GM19455 (cell line): ENCODE measurements around the gene CEBPA.
"Not testable (repeated sequence)": the region's sequence is repeated elsewhere in the genome, so short reads cannot be mapped to it uniquely, and the experiment has no call there.

ENCODE experiments used
- ATAC-seq: cut with Tn5 transposase; IDR thresholded peaks from one replicate; pipeline ENCODE4 v1.9.1; 2021; ENCODE audit not compliant: unreplicated experiment

CEBPA gene

DNA sequence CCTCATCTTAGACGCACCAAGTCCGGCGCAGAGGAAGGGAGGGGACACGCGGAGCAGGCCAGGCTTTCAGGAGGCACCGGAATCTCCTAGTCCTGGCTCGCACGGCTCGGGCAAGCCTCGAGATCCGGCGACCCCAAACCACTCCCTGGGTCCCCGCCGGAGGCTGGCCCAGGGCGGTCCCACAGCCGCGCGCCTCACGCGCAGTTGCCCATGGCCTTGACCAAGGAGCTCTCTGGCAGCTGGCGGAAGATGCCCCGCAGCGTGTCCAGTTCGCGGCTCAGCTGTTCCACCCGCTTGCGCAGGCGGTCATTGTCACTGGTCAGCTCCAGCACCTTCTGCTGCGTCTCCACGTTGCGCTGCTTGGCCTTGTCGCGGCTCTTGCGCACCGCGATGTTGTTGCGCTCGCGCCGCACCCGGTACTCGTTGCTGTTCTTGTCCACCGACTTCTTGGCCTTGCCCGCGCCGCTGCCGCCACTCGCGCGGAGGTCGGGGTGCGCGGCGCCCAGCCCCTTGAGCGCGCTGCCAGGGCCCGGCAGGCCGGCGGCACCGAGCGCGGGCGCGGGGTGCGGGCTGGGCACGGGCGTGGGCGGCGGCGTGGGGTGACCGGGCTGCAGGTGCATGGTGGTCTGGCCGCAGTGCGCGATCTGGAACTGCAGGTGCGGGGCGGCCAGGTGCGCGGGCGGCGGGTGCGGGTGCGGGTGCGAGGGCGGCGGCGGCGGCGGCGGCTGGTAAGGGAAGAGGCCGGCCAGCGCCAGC is 1.0 kb downstream of the CEBPA start:
- ATAC-seq = no peak

DNA sequence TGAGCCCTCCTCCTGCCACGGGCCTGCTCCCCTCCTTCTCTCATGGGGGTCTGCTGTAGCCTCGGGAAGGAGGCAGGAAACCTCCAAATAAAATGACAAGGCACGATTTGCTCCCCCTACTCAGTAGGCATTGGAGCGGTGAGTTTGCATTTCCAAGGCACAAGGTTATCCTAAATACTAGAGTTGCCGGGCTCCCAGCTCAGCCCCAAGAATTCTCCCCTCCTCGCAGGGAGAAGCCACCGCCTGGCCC is 1.5 kb downstream of the CEBPA start:
- no peak for ATAC-seq

DNA sequence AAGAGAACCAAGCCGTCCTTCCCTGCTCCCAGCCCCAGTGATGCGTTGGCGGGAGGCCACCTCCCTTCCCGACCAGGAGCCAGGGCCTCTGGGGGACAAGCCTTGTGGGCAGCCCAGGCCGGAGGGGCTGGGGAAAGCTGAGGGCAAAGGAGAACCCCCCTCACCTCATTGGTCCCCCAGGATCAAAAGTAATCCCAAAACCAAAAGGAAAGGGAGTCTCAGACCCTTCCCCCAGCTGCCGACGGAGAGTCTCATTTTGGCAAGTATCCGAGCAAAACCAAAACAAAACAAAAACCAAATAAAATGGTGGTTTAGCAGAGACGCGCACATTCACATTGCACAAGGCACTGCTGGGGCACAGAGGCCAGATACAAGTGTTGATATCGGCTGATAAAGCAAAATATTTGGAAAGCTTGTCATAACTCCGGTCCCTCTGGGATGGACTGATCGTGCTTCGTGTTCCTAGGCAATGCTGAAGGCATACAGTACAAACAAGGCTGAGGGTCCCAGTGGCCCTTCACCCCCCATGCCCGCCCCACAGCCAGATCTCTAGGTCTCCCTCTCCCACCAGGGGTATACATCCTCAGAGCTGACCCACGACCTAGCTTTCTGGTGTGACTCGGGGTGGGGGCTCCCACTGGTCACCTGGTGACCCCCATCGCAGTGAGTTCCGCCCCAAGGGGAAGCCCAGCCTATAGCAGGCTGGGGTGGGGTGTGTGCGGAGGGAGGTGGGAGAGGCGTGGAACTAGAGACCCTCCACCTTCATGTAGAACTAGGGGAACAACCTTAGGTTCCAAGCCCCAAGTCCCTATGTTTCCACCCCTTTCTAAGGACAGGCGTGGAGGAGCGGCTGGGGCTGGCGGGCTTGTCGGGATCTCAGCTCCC is 2.1 kb downstream of the CEBPA start:
- no peak for ATAC-seq

DNA sequence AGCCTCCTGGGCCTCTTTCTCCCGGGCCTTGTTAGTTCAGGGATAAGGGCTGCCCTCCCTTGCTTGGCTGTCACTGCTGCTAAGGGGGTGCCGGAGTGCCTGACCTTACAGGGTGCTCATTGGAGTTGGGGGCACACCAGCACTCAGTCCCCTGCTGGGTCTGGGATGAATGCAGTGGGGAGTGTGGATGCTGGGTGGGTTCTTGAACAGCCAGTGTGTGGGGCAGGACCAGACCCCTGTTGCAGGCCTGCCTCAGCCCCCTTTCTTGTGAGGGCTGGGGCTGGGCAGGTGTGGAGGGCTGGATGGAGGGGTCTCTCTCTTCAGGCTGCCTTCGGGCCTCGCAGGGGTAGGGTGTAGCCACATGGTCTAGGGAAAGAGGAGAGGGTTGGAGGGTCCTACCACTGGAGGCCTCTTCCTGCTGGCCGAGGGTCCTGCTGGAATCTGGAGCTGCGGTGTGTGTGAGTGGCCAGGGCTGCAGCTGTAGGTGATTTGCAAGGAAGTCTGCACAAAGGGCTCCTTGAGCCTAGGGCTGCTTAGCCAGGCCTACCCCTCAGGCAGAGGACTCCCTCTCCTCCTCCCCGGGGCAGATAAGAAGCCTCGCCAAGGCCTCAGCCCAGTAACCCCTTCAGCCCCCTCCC is 3.2 kb downstream of the CEBPA start:
- ATAC-seq = no peak

DNA sequence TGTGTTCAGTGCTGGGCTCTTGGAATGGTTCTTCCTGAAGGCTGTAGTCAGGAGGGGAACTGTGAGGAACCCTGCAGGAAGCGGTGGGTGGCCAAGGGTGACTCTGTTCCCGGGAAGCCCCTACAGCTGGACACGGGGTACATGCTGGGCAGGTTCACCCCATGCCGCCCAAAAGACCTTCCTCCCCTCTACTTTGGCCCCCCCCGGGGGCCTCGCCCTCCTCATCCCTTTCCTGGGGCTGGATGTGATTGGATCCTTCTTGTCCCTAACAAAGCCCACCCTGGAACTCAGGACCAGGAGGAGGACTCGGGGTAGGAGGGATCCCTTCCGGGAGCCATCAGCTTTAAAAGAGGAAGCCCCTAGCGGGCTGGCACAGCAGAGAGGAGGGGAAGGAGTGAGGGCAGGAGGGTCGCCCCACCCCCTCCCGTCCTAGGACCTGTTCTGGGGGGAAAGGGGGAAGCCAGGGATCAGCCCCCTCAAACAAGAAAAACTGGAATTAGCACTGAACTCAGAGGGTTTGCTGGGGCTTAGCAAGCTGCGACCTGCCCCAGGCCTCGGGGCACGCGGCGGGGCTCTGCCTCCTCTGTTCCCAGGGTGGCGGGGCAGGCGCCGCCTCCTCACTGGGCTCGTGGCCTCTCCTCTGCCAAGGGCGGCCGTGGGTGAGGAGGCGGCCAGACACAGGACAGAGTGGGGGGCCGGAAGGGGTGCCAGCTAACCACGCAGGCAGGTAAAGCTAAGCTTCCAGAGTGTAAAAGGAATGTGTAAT is 4.0 kb downstream of the CEBPA start:
- ATAC-seq = no peak

DNA sequence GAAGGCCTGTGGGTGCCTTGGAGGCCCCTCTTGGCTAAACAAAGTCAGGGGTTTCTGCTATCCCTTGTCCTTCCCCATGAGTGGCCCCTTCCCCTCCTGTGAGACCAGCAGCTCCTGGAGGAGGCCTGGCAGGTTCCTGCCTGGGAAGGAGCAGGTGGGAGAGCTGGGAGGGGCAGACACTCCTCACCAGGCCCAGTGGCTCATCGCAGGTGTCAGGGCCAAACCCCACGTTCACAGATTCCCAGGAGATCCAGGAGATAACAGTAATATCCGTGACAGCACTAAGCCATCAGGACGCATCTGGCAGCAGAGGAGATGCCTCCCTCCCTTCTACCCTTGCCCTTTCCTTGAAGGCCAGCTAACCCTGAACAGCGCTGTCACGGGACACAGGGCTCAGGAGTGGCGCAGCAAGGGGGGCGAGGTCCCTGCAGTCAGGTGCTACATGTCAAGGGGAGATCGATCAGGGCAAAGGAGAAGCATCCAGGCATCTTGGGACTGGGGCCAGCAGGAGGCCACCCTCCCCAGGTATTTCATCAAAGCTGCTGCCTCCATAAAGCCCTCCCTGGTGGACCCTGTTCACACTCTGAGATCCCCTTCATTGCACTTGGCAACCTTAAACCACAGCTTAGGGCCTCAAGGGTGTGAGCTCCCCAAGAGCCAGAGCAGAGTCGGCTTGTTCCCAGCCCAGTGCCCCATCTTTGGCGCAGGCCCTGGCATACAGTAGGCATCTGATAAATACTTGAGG is 4.8 kb downstream of the CEBPA start:
- ATAC-seq = no peak

DNA sequence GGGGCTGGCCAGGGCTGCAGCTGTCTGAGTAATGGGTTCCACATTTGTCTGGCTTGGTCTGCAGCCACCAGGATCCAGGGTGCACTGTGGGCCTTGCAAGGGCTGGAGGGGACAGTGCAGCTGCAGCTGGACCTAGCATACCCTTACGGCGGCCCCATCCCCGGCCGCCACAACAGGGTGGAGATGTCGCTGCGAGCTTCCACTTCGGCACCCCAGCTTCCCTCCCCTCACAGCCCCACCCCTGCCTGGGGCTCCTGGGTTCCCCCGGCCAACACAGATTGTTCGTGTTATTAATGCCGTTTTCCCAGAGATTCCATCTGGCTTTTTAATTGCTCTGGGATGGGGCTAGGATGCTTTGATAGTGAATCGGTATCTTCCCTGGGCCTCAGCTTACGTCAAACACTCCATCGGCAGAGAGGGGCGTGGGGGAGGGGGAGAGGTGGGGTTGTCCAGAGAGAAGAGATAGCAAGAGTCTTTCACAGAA is 5.8 kb downstream of the CEBPA start:
- ATAC-seq = no peak

DNA sequence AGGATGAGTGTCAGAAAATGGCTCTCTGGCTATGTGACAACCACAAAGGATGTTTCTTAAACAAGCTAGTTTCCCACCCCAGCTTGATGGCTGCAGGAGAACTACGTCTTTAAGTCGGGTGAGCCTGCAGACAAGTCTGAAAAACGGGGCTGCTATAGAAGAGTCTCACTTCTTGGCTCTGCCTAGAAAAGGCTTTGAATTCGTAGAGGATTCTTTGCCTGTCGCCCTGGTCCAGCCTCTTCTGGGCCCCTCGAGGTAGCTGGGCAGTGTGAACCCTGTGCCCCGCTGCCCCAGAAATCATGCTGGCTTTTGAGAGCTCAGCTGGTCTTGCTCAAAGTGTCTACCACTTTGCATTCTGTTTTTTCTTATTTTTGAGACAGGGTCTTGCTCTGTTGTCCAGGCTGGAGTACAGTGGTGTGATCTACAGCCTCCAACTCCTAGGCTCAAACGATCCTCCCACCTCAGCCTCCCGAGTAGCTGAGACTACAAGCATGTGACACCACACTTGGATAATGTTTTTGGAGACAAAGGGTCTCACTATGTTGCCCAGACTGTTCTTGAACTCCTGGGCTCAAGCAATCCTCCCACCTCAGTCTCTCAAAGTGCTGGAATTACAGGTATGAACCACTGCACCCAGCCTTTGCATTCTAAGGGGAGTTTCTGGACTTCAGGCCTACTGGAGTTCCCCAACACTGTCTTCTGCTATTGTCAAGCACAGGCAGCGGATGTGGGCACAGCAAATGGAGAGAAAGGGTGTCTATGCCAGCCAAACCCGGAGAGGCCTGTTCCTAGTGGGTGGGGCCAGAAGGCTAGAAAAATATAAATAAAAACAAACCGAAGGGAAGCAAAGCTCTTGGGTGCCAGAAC is 6.5 kb downstream of the CEBPA start:
- ATAC-seq = no peak

DNA sequence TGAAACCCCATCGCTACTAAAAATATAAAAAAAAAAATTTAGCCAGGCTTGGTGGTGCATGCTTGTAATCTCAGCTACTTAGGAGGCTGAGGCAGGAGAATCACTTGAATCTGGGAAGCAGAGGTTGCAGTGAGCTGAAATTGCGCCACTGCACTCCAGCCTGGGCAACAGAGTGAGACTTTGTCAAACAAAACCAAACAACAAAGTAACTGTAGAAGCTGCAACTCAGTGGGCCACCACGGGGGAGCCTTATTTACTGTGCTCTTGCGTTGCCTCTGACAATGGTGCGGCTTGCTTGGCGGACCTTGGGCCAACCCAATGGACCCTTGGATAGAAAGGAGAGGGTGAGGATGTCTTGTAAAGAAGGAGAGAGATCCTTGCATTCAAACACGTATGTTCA is 7.3 kb downstream of the CEBPA start:
- not testable (repeated sequence) for ATAC-seq

DNA sequence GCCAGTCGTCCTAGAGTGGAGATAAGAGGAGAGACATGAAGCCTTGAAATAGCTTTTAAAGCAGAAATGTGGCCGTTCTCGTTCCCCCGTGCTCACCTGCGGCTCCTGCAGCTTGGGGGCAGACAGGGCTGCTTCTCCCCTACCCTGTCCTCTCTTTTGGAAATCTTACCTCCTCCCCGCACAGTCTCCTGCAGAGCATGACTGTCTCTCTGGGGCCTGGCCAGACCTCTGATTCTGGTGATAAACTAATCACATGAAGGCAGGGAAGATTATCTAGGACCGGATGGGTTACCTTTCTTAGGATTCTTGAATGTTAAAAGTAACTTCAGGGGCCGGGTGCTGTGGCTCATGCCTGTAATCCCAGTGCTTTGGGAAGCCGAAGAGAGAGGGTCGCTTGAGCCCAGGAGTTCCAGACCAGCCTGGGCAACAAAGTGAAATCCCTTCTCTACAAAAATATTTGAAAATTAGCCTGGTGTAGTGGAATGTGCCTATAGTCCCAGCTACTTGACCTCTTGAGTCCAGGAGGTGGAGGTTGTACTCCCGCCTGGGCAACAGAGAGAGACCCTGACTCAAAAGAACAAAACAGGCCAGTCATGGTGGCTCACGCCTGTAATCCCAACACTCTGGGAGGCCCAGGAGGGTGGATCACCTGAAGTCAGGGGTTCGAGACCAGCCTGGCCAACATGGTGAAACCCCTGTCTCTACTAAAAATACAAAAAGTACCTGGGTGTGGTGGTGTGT is 8.1 kb downstream of the CEBPA start:
- no peak for ATAC-seq

DNA sequence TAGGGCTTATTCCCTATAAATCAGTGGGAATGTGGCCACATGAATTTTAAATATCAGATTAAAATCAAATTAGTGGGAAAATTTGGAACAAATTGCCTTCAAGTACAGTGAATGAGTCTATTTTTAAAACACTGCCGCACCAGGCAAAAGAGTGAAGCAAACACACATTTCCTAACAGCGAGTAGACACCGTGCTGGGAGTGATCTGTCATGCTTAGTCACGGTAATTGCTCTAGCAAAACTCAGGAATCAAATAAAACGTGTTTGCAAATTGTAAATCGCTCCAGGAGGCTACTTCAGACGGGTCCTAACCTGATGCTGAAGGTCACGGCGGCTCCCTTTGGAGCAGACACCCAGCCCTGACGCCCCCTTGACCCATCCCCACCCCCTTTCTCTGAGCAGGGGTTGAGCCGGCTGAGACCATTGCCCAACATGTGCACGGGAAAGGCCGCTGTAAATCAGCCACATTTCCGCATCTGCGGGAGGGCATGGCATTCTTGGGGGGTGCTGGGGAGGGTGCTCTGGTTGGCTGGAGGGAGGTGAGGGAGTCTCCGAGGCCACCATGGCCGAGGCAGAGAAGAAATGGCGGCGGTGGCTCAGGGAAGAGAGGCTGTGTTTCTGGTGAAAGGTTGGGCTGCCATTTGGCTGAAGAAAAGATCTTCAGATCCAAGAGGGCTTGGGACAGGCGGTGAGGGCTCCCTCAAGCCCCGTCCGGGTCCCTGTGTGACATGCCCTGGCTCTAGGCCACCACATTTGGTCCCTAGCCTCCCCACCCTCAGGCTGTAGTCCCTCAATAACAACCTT is 8.9 kb downstream of the CEBPA start:
- ATAC-seq = no peak

DNA sequence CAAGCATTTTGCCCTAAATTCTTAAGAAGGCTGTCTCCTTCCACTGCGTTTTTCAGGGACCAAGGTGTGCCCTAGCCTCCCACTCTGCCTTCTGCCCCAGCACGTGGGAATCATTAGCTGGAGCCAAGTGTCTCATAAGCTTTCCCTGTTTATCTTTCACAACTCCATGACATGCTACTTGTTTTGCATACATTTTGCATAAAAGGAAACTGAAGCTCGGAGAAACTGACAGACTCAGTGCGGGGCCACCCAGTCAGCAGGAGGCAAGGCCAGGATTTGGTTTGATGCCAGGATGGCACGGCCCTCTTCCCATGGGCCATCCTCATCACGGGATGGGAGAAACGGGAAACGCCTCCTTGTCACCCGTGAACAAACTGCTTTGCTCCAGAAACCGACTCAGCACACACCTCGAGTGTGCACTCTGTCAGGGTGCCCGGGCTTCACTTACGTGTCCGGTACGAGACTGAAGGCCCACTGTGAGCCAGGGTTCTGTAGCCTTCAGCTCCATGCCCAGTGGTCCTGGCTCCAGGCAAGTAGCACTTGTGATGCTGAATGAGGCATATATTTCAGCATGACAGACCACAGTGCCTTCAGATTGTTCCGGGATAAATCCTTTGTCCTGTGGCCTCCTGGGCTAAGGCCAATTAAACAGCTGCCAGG is 9.6 kb downstream of the CEBPA start:
- ATAC-seq = no peak

DNA sequence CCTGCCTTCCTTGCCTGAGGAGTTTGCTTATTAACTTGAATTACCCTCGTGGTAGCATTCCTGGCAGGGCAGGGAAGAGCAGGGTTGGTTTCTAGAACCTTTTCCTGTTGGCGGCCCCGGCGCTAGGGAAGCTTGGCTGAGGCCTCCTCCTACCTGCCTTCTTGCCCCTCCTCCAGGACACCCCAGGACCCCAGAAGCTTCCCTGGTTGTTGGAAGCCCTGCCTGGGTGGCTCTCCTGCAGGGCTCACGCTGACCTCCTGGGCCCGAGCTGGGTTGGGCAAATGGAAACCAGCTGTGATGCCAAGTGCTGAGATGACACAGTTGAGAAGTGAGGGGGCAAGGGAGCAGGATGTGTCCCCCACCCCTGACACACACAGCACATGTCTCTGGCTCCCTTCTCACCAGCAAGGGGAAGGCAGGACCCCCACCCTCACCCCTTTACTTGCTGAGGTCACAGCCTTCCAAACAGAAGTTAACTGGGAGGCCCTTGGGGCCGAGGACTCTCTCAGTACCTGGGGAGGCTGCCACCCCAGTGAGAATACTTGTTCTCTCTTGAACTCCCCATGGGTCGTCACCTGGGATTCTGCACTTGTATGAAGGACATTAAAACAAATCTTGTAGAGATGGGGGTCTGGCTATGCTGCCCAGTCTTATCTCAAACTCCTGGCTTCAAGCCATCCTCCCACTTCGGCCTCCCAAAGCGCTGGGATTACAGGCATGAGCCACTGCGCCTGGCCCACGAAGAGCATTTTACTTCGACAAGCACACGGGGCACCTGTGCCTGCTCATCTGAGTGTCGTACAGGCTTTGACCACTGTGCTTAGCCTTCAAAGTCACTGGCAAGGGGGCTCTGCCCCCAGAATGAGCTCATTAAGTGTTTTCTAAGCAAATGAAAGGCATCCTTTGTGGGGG is 10.5 kb downstream of the CEBPA start:
- no peak for ATAC-seq

DNA sequence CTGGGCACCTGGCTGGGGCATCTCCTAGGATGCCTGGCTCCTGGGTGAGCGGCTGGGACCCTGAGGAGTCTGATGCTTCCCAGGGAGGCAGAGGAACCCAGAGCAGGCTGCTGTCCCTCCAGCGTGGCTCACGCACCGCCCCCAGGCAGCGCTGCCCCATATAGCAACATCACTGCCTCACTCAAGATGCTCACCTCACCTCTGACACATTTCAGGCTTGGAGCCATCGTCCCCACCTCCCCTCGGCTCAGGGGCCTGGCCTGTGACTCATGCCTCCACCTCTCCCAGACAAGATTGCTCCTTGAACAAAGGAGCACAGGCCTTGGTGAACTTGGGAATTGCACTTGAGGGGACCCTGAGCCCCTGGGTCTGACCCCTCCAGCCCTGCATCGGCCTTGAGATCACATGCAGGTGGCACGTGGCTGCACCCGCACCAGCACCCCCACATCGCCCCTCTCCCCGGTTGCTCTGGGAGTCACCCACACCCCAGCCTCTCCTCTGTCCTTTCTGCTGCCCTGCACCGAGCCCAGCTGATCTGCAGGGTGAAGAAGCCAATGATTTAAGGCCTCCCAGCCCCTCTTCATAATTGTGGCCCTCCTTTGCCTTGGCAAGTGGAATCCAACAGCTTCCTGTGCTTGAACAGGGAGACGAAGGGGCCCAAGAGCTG is 11.2 kb downstream of the CEBPA start:
- no peak for ATAC-seq

DNA sequence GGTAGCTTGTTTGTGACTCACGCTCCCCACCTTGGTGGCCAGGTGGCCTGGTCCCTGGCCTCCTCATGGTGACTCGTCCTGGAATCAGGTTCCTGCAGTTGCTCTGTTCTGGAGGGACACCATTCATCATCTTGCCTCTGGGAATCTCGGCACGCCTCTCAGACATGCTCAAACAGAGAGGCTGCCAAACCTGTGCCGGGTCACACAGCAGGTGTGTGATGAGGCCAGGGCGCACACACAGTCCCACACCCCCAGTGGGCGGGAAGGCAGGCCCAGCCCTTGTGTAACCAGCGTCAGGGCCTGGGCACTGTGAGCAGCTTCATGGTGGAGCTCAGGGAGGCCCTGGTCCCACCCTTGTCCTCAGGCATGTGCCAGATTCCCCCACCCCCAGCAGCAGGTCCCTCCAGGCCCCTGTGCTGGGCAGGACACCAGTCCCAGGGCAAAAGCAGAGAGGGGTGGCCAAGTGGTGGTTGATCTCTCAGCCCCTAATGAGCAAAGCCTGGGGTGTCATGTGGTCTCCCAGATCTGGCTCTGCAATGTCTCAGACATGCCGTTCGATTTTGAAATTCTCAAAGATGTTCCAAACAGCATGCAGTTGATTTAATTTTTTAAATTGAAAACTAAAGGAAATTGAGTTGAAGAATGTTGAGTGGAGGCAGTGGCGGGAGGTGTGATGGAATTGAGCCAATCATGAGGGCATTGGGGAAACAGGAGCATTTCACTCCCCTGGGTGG is 12.1 kb downstream of the CEBPA start:
- no peak for ATAC-seq
